SU-DHL-6 (cell line): ENCODE results near the gene EPM2AIP1.

Experiments
- H2AFZ ChIP-seq: fragments of 200-600 bp; sonication (generic); 2 replicates; pipeline ENCODE4 v1.6.1; 2014; ENCODE audit warnings: low read depth, mild to moderate bottlenecking, moderate library complexity, mixed read lengths, antibody characterized with exemption, low read length; ENCODE audit not compliant: severe bottlenecking
- H3F3A ChIP-seq: fragments of 200-600 bp; shearing (Covaris generic); 2 replicates; pipeline ENCODE4 v1.6.0; 2016; ENCODE audit warnings: antibody characterized with exemption, mild to moderate bottlenecking; ENCODE audit not compliant: insufficient read depth
- H3K27ac ChIP-seq: fragments of 200-600 bp; sonication (generic); 2 replicates; pipeline ENCODE4 v1.5.1; 2016; ENCODE audit warnings: low read depth, mild to moderate bottlenecking, low read length, moderate library complexity, mixed read lengths
- H3K27me3 ChIP-seq: fragments of 200-600 bp; sonication (generic), shearing (Covaris generic); 2 replicates; pipeline ENCODE4 v1.6.0; 2014; ENCODE audit warnings: mild to moderate bottlenecking, low read length
- H3K36me3 ChIP-seq: fragments of 200-600 bp; sonication (generic); 2 replicates; pipeline ENCODE4 v1.6.1; 2014; ENCODE audit warnings: mild to moderate bottlenecking, low read length, mixed read lengths
- H3K4me2 ChIP-seq: fragments of 300-600, 200-600 bp; shearing (Covaris generic), sonication (generic); 2 replicates; pipeline ENCODE4 v1.6.0; 2014; ENCODE audit warnings: low read length, low read depth, mild to moderate bottlenecking; ENCODE audit not compliant: poor library complexity, severe bottlenecking
- H3K4me3 ChIP-seq: fragments of 200-600 bp; sonication (generic); 2 replicates; pipeline ENCODE4 v1.5.1; 2014; ENCODE audit warnings: antibody characterized with exemption, low read length, mild to moderate bottlenecking, mixed read lengths; ENCODE audit not compliant: insufficient read depth, poor library complexity, severe bottlenecking
- H3K79me2 ChIP-seq: fragments of 200-600 bp; sonication (generic); 2 replicates; pipeline ENCODE4 v1.6.1; 2014; ENCODE audit warnings: mild to moderate bottlenecking, low read length, moderate library complexity; ENCODE audit not compliant: insufficient read depth
- H3K9ac ChIP-seq: fragments of 200-600 bp; sonication (generic); 2 replicates; pipeline ENCODE4 v1.7.0; 2014; ENCODE audit warnings: mild to moderate bottlenecking, low read length
- H3K9me2 ChIP-seq: fragments of 200-600 bp; sonication (generic); replicated peaks from 2 replicates; pipeline ENCODE4 v1.6.1; 2014; ENCODE audit warnings: low read length; ENCODE audit not compliant: insufficient read depth
- H3K9me3 ChIP-seq: fragments of 200-600 bp; sonication (generic); 2 replicates; pipeline ENCODE4 v1.6.1; 2014; ENCODE audit warnings: low read length, mixed read lengths; ENCODE audit not compliant: insufficient read depth
- H4K20me1 ChIP-seq: fragments of 200-600 bp; sonication (generic); 2 replicates; pipeline ENCODE4 v1.6.1; 2014; ENCODE audit warnings: low read depth, mild to moderate bottlenecking, antibody characterized with exemption, low read length, moderate library complexity, mixed read lengths
- EZH2phosphoT487 ChIP-seq: fragments of 200-600 bp; sonication (generic), shearing (Covaris generic); conservative IDR thresholded peaks from 2 replicates; pipeline ENCODE4 v1.6.1; 2018; ENCODE audit warnings: mild to moderate bottlenecking, antibody characterized with exemption, low read length, moderate library complexity, mixed read lengths
- TF ChIP-seq, protein P1 (sequence below): fragments of 200-600 bp; sonication (generic); IDR thresholded peaks from one replicate; pipeline ENCODE4 v1.5.1; 2017; ENCODE audit warnings: antibody characterized with exemption, mild to moderate bottlenecking, low read length, moderate library complexity; ENCODE audit not compliant: insufficient read depth, poor library complexity, severe bottlenecking

EPM2AIP1 gene

DNA sequence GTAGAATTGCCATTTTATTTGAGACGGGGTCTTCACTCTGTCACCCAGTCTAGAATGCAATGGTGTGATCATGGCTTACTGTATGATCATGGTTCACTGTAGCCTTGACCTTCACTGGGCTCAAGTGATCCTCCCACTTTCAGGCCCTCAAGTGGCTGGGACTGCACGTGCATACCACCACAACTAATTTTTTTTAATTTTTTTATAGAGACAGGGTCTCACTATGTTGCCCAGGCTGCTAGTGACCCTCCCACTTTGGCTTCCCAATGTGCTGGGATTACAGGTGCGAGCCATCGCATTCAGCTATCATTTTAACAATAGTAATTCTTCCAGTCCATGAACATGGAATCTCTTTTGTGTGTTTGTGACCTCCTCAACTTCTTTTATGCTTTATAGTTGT lies 11.9 kb downstream of the EPM2AIP1 start:
- Histone ChIP-seq H3K9me3 (no peaks in the 10 kb centered on the region), H3K79me2 (no peaks in the 10 kb centered on the region)
- TF ChIP-seq EZH2phosphoT487, result no peak
- TF ChIP-seq, protein P1, sequence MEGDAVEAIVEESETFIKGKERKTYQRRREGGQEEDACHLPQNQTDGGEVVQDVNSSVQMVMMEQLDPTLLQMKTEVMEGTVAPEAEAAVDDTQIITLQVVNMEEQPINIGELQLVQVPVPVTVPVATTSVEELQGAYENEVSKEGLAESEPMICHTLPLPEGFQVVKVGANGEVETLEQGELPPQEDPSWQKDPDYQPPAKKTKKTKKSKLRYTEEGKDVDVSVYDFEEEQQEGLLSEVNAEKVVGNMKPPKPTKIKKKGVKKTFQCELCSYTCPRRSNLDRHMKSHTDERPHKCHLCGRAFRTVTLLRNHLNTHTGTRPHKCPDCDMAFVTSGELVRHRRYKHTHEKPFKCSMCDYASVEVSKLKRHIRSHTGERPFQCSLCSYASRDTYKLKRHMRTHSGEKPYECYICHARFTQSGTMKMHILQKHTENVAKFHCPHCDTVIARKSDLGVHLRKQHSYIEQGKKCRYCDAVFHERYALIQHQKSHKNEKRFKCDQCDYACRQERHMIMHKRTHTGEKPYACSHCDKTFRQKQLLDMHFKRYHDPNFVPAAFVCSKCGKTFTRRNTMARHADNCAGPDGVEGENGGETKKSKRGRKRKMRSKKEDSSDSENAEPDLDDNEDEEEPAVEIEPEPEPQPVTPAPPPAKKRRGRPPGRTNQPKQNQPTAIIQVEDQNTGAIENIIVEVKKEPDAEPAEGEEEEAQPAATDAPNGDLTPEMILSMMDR, result no peak

DNA sequence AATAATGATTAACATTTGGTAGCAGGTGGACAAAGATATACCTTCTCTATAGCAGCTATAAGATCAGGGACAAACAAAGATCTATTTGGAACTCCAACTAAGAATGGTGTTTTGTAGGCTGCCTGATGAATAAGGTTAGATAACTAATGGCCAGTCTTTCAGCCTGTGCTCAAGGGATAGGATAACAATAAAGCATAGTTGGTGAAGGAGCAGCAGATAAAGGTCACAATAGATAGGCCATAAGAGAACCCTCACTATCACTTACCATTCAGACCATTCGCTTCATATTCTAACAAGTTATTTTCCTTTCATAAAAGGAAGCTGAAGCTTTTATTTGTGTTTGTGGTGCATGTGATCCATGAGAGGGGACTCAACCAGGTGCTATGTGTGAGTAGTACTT lies 19.8 kb downstream of the EPM2AIP1 start:
- Histone ChIP-seq H3F3A (peaks cover 3% of the 10 kb centered on the region; the same call in 1 of the 2 replicates), H3K4me2 (no peak overlapping the region), H3K27me3 (no peaks in the 10 kb centered on the region), H3K4me3 (no peak overlapping the region), H3K9me2 (no peaks in the 10 kb centered on the region), H2AFZ (no peak overlapping the region), H3K79me2 (no peaks in the 10 kb centered on the region), H3K9me3 (no peaks in the 10 kb centered on the region), H3K9ac (no peak overlapping the region), H3K27ac (no peak overlapping the region), H3K36me3 (no peaks in the 10 kb centered on the region), H4K20me1 (no peaks in the 10 kb centered on the region)
- TF ChIP-seq EZH2phosphoT487, result no peak
- TF ChIP-seq, protein P1, result no peak

More for the DNA sequence above, 11.9 kb downstream of the EPM2AIP1 start:
- H3K9ac ChIP-seq, result no peak overlapping the region
- H3K4me2 ChIP-seq, result no peak overlapping the region
- H3K9me2 ChIP-seq, result no peaks in the 10 kb centered on the region
- H2AFZ ChIP-seq, result no peak overlapping the region
- H3K4me3 ChIP-seq, result no peak overlapping the region
- H3F3A ChIP-seq, result no peaks in the 10 kb centered on the region; the same call in 1 of the 2 replicates
- no peaks in the 10 kb centered on the region for H4K20me1 ChIP-seq
- H3K27ac ChIP-seq, result no peak overlapping the region
- no peaks in the 10 kb centered on the region for H3K27me3 ChIP-seq
- peaks cover 27% of the 10 kb centered on the region; the same call in 1 of the 2 replicates for H3K36me3 ChIP-seq

DNA sequence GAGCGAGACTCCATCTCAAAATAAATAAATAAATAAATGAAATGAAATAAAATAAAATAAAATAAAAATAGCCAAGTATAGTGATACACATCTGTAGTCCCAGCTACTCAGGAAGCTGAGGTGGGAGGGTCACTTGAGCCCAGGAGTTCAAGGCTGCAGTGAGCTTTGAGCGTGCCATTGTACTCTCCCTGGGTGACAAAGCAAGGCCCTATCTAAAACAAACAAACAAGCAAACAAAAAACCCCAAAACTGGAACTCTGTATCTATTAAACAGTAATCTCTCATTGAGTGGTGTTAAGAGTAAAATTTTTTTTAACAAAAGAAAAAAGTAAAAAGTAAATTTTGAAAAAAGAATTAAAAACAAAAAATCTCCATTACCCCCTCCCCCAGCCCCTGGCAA lies 20.8 kb downstream of the EPM2AIP1 start:
- Histone ChIP-seq H3K9me2 (no peaks in the 10 kb centered on the region), H3K9me3 (no peaks in the 10 kb centered on the region), H3K27me3 (no peaks in the 10 kb centered on the region), H4K20me1 (no peaks in the 10 kb centered on the region), H3K9ac (no peak overlapping the region), H3K36me3 (no peaks in the 10 kb centered on the region), H3K4me3 (no peak overlapping the region), H3K4me2 (no peak overlapping the region), H3K79me2 (no peaks in the 10 kb centered on the region), H2AFZ (no peak overlapping the region), H3F3A (0 out of 2 replicates have a peak, but pooled peaks cover 3% of the 10 kb centered on the region), H3K27ac (no peak overlapping the region)
- no peak for TF ChIP-seq EZH2phosphoT487
- TF ChIP-seq, protein P1, result no peak
